ENCODE measurements around the gene ASB2. TPM values are rescaled to one million over a fixed set of nuclear protein-coding genes. Genes with fewer than 3 reads are reported as not detected.

Gene ASB2
- total and polyA plus RNA-seq, 2 of the 8 experiments (the other 6 are each of a cell fraction or from before 2014, with no cell fraction given) = 1.0 to 2.1 TPM

DNA sequence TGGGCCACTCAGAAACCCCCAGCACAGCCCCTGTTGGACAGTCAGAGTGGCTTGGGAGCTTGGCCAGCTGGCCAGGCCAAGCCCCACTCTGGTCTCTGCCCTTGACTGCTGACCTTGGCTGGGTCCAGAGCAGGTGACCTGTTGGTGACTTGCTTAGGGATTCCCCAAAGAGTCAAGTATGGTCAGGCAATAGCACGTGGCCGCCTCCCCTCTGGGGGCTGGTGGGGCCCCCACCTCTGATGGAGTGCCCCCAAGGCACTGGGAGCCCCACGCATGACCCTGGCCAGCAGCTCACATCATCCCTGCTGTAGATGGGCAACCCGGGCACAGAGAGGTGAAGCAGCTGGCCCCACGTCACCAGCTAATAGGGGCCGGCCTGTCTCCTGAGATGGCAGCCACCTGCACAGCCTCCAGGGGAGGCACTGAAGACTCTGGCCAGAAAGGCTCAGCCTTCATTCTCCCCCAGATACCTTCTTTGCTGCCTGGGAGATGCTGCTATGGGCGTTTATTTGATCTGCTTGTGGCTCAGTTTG, 22.6 kb upstream of the ASB2 start (continued):
- TF ChIP-seq, protein P1, sequence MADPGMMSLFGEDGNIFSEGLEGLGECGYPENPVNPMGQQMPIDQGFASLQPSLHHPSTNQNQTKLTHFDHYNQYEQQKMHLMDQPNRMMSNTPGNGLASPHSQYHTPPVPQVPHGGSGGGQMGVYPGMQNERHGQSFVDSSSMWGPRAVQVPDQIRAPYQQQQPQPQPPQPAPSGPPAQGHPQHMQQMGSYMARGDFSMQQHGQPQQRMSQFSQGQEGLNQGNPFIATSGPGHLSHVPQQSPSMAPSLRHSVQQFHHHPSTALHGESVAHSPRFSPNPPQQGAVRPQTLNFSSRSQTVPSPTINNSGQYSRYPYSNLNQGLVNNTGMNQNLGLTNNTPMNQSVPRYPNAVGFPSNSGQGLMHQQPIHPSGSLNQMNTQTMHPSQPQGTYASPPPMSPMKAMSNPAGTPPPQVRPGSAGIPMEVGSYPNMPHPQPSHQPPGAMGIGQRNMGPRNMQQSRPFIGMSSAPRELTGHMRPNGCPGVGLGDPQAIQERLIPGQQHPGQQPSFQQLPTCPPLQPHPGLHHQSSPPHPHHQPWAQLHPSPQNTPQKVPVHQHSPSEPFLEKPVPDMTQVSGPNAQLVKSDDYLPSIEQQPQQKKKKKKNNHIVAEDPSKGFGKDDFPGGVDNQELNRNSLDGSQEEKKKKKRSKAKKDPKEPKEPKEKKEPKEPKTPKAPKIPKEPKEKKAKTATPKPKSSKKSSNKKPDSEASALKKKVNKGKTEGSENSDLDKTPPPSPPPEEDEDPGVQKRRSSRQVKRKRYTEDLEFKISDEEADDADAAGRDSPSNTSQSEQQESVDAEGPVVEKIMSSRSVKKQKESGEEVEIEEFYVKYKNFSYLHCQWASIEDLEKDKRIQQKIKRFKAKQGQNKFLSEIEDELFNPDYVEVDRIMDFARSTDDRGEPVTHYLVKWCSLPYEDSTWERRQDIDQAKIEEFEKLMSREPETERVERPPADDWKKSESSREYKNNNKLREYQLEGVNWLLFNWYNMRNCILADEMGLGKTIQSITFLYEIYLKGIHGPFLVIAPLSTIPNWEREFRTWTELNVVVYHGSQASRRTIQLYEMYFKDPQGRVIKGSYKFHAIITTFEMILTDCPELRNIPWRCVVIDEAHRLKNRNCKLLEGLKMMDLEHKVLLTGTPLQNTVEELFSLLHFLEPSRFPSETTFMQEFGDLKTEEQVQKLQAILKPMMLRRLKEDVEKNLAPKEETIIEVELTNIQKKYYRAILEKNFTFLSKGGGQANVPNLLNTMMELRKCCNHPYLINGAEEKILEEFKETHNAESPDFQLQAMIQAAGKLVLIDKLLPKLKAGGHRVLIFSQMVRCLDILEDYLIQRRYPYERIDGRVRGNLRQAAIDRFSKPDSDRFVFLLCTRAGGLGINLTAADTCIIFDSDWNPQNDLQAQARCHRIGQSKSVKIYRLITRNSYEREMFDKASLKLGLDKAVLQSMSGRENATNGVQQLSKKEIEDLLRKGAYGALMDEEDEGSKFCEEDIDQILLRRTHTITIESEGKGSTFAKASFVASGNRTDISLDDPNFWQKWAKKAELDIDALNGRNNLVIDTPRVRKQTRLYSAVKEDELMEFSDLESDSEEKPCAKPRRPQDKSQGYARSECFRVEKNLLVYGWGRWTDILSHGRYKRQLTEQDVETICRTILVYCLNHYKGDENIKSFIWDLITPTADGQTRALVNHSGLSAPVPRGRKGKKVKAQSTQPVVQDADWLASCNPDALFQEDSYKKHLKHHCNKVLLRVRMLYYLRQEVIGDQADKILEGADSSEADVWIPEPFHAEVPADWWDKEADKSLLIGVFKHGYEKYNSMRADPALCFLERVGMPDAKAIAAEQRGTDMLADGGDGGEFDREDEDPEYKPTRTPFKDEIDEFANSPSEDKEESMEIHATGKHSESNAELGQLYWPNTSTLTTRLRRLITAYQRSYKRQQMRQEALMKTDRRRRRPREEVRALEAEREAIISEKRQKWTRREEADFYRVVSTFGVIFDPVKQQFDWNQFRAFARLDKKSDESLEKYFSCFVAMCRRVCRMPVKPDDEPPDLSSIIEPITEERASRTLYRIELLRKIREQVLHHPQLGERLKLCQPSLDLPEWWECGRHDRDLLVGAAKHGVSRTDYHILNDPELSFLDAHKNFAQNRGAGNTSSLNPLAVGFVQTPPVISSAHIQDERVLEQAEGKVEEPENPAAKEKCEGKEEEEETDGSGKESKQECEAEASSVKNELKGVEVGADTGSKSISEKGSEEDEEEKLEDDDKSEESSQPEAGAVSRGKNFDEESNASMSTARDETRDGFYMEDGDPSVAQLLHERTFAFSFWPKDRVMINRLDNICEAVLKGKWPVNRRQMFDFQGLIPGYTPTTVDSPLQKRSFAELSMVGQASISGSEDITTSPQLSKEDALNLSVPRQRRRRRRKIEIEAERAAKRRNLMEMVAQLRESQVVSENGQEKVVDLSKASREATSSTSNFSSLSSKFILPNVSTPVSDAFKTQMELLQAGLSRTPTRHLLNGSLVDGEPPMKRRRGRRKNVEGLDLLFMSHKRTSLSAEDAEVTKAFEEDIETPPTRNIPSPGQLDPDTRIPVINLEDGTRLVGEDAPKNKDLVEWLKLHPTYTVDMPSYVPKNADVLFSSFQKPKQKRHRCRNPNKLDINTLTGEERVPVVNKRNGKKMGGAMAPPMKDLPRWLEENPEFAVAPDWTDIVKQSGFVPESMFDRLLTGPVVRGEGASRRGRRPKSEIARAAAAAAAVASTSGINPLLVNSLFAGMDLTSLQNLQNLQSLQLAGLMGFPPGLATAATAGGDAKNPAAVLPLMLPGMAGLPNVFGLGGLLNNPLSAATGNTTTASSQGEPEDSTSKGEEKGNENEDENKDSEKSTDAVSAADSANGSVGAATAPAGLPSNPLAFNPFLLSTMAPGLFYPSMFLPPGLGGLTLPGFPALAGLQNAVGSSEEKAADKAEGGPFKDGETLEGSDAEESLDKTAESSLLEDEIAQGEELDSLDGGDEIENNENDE (IDR thresholded peaks at IDR 0.05; ENCODE audit: insufficient replicate concordance, low read length) = no peak
- TF ChIP-seq TCF12 (IDR thresholded peaks at IDR 0.05; ENCODE audit: low read depth, low read length) (no peak), CTBP2 (IDR thresholded peaks at IDR 0.05; ENCODE audit: borderline replicate concordance, insufficient read depth, insufficient read length, low read length) (no peak), HDAC6 (IDR thresholded peaks at IDR 0.05; ENCODE audit: low read depth, low read length) (no peak), RNF2 (IDR thresholded peaks at IDR 0.05; ENCODE audit: borderline replicate concordance, low read depth, low read length, missing control alignments, poor library complexity, severe bottlenecking) (no peak)
